ENCODE measurements around the gene HINFP. TPM values are rescaled to one million over a fixed set of nuclear protein-coding genes. Genes with fewer than 3 reads are reported as not detected.

Gene HINFP
- total and polyA plus RNA-seq, 2 of the 8 experiments (the other 6 are each of a cell fraction or from before 2014, with no cell fraction given): 35.0 to 37.3 TPM

DNA sequence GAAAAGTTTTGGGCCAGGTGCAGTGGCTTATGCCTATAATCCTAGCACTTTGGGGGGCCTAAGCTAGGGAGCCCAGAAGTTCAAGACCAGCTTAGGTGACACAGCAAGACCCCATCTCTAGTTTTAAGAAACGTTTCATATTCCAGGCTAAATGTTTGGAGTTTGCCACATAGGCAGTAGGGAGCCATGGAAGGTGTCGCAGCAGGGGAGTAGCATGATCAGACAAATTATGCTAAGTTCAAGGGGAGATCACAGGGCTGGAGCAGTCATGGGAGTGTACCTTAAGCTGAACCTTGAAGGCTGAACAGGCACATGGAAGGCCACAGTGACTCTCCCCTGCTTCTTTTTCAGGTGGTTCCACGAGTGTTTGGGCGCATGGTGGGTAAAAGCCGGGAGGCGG lies 58.0 kb downstream of the HINFP start (continued):
- TF ChIP-seq, protein P1, sequence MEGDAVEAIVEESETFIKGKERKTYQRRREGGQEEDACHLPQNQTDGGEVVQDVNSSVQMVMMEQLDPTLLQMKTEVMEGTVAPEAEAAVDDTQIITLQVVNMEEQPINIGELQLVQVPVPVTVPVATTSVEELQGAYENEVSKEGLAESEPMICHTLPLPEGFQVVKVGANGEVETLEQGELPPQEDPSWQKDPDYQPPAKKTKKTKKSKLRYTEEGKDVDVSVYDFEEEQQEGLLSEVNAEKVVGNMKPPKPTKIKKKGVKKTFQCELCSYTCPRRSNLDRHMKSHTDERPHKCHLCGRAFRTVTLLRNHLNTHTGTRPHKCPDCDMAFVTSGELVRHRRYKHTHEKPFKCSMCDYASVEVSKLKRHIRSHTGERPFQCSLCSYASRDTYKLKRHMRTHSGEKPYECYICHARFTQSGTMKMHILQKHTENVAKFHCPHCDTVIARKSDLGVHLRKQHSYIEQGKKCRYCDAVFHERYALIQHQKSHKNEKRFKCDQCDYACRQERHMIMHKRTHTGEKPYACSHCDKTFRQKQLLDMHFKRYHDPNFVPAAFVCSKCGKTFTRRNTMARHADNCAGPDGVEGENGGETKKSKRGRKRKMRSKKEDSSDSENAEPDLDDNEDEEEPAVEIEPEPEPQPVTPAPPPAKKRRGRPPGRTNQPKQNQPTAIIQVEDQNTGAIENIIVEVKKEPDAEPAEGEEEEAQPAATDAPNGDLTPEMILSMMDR (IDR thresholded peaks at IDR 0.05; ENCODE audit: control extremely low read depth in 1 of 3, insufficient read depth in 1 of 3, low read depth in 1 of 3, low read length in 3 of 3): no peak
- TF ChIP-seq TBP (IDR thresholded peaks at IDR 0.05; ENCODE audit: low read depth, low read length): no peak
- TF ChIP-seq E2F6 (IDR thresholded peaks at IDR 0.05): no peak
- no peak for TF ChIP-seq SP1 (IDR thresholded peaks at IDR 0.05; ENCODE audit: low read depth, low read length)
- TF ChIP-seq SAP30 (IDR thresholded peaks at IDR 0.05; ENCODE audit: insufficient read depth, insufficient replicate concordance, low read length): no peak
- no peak for TF ChIP-seq ZNF274 (IDR thresholded peaks at IDR 0.05; ENCODE audit: borderline replicate concordance, extremely low read depth, low read length)
- no peak for TF ChIP-seq HDAC2 (IDR thresholded peaks at IDR 0.05; ENCODE audit: borderline replicate concordance in 1 of 2, low read depth in 2 of 2, low read length in 2 of 2)

Measured in H1 (cell line).